HG02938 (cell line): ENCODE results near the gene LGMN.
"Not testable (repeated sequence)": the region's sequence is repeated elsewhere in the genome, so short reads cannot be mapped to it uniquely, and the experiment has no call there.

Source experiments
- ATAC-seq: cut with Tn5 transposase; IDR thresholded peaks from one replicate; pipeline ENCODE4 v1.9.1; 2021; ENCODE audit warnings: mild to moderate bottlenecking, moderate library complexity; ENCODE audit not compliant: unreplicated experiment

The LGMN gene

DNA sequence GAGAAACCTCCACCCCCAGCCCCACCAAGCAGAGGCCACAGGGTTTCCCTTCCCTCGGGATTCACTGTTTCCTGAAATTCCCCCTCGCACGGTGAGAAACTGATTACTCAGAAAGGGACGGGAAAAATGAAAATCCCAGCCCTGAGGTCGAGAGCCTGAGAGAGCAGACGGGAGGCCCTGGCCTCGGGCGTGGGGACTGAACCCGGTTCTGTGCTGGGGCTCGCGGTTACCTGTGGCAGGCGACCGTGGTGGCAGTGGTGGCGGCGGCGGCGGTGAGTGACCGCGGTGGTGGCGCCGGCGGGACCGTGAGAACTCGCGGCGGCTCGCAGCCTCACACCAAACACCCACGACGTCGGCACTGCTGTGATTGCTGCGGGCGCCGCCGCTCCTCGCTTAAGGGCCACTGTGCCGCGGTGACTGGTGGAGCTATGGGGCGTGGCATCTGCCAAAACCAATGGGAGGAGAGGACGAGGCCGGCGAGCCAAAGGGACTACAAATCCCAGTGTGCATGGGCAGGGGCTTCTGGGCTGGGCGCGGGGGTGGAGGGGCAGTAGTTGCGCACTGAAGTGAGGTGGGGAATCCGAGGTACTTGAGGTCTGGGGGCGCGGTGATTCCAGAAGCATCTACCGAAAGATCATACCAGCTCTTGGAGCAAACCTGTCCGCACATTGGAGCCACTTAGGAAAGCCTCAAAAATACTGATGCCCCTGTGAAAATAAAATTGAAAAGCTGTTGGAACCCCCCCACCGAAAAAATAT, at the start of gene LGMN:
Gene LGMN (minus strand): TSS at position 369 of the 758 bp plus-strand sequence. CDS start 15,841 bp downstream, outside the sequence.
- ATAC-seq = peak; percentile 66

DNA sequence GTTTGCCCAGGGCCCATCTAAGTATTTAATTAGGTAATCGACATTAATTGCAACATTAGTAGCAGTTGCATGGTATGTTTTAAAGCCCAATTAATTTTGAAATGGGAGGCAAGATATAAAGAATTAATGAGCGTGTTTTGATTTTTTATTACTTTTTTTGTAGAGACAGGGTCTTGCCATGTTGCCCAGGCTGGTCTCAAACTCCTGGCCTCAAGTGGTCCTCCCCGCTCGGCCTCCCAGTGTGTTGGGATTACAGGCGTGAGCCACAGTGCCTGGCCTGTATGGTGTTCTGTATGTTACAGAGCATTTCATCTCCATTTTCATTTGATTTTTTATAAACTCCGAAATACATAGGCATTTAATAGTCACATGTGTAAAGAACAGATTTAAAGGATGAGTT, 46.5 kb upstream of the LGMN start:
- no peak for ATAC-seq

DNA sequence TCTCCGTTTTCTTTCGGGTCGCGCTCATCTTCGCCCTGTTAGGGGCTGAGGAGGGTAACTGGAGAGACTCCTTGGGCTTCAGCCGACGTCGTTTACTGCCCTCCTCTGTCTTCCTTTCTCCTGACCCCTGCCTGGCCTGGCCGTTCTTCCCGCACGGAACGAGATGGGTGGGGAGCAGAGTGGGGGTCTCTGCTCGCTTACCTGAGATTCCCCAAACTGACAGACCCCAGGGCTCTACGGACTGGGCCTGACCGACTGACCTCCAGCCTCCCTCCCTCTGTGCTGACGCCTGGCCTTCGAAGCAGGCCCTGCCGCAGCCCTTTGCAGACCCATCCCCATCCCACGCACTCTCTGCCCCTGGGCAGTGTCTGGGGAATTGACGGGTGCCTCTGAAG, 46.1 kb upstream of the LGMN start:
- no peak for ATAC-seq

DNA sequence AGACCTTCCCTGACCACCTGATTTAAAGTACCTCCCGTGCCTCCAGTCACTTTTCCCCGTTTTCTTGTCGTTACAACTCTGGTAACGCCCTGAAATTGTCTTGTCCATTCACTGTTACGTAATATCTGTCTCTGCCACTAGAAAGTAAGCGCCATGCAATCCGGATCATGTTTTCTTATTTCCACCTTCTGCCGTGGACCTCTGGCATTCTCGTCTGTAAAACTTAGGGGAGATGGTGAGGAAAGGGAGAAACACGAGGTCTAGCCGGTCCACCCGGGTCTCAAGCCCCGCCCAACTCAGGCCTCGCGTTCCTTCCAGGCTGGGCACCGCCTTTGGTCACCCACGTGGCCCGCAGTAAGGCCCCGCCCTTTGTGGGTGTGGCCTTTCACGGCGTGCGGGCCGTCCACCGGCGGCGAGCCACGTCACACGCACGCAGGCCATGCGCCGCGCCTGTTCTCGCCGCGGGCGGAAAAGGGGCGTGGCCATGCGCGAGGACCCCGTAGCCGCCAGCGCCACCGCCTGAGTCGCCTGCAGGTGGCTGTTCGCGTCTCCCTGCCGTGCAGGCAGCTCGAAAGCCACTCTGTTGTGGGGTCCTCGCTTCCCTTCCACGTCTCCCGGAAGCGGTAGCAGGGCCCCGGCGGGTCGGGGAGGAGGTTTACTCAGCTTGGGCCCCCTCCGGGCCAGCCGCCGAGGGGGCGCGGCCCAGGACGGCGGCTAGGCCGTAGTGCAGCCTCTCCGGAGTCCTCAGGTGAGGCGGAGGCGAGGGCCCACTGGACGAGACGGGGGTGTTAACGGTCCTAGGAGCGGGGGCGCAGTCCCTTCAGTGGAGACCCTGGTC, 45.5 kb upstream of the LGMN start, which contains the start of gene GOLGA5:
Gene GOLGA5 (plus strand): TSS at position 597 of the 838 bp plus-strand sequence. CDS start 3,133 bp downstream, outside the sequence.
- ATAC-seq = peak; percentile 83

DNA sequence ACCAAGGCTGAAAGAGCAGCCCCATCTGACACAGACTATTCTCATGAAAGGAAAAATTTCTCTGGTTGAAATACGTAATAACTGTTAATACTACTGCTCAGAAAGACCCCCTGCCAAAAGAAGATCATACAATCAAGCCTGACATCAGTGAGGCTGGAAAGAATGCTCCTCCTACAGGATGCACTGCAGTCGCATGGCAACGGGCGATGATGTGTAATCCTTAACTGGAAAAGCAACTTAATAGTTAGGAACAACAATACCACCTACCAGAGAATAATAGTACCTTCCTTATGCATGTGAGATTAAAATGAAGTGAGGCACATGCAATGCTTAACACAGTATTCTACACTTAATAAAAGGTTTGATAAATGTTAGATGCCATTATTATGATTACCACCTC, 44.5 kb upstream of the LGMN start:
- ATAC-seq = no peak

DNA sequence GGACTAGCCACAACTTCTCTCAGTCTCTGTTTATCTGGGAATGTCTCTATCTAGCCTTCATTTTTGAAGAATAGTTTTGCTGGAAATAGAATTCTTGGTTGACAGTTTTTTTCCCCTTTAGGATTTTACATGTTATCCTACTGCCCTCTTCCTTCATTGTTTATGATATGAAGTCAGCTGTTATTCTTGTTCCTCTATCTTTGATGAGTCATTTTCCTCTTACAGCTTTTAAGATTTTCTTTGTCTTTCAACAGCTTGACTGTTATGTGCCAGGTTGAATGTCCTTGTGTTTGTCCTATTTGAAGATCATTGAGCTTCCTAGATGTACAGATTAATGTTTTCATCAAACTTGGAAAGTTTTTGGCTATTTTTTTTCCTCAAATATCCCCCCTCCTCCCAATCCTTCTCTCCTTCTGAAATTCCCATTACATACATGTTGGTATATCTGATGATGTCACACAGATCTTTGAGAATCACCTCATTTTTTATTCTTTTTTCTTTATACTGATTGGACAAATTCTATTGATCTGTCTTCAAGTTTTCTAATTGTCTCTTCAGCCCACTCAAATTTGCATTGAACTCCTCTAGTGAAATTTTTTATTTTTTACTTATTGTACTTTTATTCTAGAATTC, 41.1 kb upstream of the LGMN start:
- ATAC-seq = no peak

DNA sequence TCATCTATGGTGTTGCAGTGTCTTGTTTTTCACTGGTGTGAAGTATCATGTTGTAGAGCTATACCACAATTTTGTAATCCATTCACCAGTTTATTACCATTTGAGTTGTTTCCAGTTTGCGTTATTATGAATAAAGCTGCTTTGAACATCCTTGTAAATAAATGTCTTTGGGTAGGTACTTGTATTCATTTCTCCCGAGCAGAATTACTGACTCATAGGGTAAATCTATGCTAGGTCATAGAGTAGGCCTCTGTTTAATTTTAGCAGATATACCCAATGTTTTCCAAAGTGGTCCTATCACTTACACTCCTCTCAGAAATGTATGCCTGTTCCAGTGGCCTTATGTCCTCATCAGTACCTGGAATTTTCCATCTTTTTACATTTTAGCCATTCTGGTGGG, 39.1 kb upstream of the LGMN start:
- no peak for ATAC-seq

DNA sequence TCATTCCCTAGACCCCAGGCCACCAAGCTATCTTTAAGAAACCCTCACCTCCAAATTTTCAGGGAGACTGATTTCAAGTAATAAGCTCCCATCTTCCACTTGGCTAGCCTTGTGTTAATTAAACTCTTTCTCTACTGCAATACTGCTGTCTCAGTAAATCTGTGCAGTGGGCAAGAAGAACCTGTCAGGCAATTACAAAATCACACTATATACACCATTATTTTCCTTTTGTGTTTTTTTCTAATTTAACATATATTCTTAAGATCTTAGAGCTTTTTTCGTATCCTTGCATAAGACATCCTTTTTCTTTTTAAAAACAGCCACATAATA, 38.0 kb upstream of the LGMN start:
- ATAC-seq = no peak

DNA sequence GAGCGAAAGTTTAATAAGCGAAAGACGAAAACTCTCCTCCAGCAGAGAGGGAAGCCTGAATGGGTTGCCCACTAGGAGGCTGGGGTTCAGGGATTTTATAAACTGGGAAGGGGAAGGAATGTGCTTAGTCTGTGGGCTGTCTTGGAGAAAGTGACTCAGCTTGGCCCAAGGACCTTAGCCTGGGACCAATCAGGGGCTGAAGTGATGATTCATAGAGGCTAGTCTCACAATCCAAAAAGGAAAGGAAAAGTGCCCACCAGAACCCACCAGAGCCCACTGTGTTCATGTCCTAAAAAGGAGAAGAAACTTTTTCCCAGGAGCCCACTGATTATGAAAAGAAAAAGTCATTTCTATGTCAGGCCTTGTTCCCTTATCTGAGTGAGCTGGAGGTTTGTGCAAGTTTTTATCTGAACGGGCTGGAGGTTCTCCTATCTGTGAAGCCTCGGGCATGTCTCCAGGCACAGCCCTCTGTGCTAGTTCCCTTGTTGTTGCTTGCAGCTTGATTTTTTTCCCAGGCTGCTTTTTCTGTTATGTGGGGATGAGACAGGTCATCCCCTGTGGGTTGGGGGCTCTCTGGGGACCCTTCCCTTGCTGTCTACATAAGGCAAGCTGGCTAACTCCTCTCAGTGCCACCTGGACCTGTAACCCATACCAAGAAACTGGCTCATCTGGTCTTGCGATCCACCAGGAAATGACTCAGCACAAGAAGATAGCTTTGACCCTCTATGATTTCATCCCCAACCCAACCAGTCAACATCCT, 37.4 kb upstream of the LGMN start:
- ATAC-seq = no peak

DNA sequence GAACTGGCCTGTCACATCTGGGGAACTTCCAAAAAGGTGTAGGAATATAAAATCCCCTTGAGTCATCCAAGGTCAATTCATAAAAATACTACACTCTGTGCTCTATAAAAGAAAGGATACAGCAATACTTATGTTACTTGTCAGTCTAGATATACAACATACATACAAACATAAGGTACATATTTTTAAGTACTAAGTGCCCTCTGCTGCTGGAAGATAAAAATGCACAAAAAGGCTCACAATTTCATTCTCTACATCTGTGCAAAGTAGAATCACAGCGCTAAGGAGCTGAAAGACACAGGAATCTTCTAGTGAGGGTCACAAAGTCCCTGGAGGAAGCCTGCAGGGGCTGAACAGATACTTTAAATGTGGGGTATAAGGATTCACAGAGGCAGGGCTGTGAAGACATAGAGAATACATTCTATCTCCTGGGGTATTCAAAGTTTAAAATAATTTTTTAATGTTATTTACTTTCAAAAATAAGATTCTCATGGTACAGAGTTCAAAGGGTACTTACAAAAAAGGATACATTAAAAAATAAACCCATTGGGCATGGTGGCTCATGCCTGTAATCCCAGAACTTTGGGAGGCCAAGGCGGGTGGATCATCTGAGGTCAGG, 35.5 kb upstream of the LGMN start:
- no peak for ATAC-seq

DNA sequence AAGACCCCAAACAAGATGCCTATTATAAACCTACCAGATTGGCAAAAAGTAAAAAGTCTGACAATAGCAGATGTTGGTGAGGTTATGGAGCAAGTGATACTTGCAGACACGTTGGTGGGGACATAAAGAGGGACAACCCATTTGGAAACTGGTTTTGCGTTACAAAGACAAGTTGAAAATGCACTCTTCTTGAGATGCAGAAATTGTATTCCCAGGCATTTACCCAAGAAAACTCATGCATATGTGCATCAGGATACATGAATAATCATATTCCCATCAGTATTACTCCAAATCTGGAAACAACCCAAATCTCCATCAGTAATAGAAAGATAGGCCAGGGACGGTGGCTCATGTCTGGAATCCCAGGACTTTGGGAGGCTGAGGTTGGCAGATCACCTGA, 32.9 kb upstream of the LGMN start:
- ATAC-seq = no peak

DNA sequence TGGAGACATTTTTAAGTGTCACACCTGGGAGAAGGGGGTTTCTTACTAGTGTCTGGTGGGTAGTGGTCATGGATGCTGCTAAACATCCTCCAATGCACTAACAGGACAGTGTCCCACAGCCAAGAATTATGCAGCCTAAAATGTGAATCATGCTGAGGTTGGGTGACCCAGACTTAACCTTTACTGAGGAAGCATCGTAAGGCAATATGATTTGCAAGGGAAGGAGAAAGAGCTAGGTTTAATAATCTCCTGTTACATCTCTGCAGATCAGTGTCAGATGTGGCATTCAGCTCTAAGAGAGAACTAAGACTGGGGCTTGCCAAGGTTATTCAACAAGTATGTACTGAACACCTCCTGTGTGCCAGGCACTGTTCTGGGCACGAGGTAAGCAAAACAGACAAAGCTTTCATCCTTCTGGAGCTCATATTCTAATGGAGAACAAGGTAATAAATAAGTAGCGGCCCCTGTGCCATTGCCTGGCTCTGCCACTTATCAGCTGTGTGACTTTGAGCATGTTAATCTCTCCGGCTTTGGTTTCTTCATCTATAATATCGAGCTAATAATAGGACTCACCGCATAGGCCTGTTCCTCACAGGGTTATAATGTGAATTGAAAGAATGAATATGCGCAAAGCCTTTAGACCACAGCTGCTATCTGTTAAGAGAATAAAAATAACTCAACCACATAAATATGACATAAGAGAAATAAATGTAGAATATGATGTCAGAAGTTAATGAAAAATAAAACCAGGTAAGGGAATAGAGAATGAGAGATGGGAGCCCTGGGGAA, 32.2 kb upstream of the LGMN start:
- no peak for ATAC-seq

DNA sequence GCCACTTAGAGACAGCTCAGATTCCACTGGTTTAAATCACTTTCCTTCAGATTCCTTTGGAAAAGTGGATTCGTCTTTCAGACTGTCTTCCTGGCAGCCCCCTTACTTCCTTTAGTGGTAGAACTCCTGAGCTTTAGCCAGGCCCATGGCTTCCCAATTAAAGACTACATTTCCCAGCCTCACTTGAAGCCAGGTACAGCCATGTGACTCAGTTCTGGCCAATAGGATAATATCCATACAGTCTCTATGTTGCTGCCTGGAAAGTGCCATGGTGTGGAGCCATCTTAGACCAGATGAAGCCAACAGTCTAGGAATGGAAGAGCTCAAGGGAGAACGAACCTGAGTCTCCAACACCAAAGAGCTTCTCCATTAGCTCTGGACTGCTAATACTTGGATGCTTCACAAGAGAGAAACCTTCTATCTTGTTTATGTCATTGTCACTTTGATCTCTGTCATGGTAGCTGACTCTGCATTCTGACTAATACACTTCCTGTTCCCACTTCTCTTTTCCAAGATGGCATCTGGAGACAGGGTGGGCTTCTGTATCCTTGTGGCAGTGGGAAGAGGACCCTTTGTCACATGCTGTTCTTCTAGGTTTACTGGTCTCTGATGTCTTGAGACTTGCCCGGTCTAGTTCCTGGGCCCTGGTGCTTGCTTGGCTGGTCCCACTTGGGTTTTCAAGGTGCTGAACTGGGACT, 30.6 kb upstream of the LGMN start:
- not testable (repeated sequence) for ATAC-seq

DNA sequence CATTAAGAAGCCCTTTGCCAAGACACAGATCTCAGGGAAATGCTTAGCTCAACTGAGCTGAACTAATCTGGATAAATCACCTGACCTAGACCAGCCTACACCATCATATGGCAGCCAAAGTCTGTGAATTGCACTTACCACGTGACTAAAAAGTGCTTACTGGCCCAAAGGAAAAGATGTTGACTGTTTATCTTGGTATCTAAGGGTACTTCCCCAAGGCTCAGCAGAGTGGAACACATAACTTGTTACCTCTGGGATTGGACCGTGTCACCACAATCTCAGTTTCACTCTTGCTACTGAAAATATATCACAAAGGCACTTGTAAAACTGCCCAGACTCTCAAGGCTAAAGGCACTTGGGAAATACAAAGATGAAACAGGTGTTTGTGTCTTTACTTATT, 26.9 kb upstream of the LGMN start:
- peak; percentile 97 for ATAC-seq

DNA sequence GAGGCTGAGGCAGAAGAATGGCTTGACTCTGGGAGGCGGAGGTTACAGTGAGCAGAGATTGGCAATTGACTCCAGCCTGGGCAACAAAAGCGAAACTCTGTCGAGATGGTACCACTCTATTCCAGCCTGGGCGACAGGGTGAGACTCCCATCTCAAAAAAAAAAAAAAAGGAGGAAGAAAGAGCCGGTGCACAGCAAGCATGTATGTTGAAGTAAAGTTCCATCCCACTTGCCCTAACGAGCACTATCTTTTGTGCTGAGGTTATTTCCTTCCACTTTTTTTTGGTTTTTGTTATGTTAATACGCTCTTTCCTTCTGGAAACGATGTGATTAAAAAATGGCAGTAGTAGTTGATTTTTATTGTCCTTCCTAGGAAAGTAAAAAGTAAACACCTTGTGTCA, 26.1 kb upstream of the LGMN start:
- no peak for ATAC-seq

DNA sequence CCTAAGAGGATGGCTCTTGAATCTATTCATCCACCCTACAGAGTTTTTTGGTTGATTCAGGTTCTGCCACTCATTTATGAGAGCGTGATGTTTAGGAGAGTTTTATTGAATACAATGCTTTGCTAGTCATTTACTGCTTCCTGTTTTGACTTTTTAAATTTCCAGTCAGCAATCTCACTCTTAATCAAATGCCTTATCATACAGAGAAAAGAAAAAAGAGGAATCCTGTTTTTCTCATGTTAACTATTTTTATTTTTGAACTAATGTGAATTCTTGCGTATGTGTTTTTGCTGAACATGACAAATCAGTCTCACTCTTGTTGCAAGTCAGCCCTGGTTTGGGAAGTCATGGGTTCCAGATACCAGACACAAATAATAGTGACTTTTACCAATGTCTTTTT, 22.1 kb upstream of the LGMN start:
- no peak for ATAC-seq

DNA sequence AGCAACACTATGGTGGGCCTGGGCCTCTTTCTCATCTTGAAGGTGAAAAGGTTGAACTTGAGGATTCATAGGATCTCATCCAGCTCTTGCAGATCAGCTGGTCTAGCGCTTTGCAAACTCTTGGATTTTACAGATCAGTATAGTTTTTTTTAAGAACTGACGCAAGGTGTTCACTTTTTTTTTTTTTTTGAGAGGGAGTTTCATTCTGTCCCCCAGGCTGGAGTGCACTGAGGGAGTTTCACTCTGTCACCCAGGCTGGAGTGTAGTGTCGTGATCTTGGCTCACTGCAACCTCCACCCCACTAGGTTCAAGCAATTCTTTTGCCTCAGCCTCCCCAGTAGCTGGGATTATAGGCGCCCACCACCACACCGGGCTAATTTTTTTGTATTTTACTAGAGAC, 20.4 kb upstream of the LGMN start:
- no peak for ATAC-seq

DNA sequence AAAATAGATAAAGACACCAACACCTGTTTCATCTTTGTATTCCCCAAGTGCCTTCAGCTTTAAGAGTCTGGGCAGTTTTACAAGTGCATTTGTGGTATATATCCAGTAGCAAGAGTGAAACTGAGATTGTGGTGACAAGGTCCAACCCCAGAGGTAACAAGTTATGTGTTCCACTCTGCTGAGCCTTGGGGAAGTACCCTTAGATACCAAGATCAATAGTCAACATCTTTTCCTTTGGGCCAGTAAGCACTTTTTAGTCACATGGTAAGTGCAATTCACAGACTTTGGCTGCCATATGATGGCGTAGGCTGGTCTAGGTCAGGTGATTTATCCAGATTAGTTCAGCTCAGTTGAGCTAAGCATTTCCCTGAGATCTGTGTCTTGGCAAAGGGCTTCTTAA, 19.8 kb upstream of the LGMN start:
- peak; percentile 76 for ATAC-seq
